Upper lobe of left lung (tissue), 6 donors: ENCODE measurements around the gene CCDC178. TPM values are rescaled to one million over a fixed set of nuclear protein-coding genes. Genes with fewer than 3 reads are reported as not detected.

ENCODE experiments used
- ATAC-seq, 2 donors: fragments of 200-7000 bp; cut with Tn5 transposase; one replicate each; pipeline ENCODE4 v1.9.1; 2022; ENCODE audit warnings: mild to moderate bottlenecking in 2 of 2, moderate library complexity in 2 of 2; ENCODE audit not compliant: low FRiP score in 2 of 2
- DNase-seq, 2 donors: peaks; one replicate each; pipeline ENCODE4 v3.0.0-alpha.2; 2019 to 2020
- H3K27ac ChIP-seq, 4 donors: fragments of 200-600 bp; sonication (generic); one replicate each; pipeline ENCODE4 v1.5.1; 2016 to 2019
- H3K27me3 ChIP-seq, 4 donors: fragments of 200-600 bp; sonication (generic); one replicate each; pipeline ENCODE4 v1.5.1; 2017 to 2019
- H3K36me3 ChIP-seq, 4 donors: fragments of 200-600 bp; sonication (generic); one replicate each; pipeline ENCODE4 v1.5.1; 2016 to 2019
- H3K4me1 ChIP-seq, 4 donors: fragments of 200-600 bp; sonication (generic); one replicate each; pipeline ENCODE4 v1.5.1; 2018 to 2019
- H3K4me3 ChIP-seq, 4 donors: fragments of 200-600 bp; sonication (generic); one replicate each; pipeline ENCODE4 v1.5.1; 2017 to 2019; ENCODE audit warnings: mild to moderate bottlenecking in 2 of 4, moderate library complexity in 1 of 4
- H3K9me3 ChIP-seq, 4 donors: fragments of 200-600 bp; sonication (generic); one replicate each; pipeline ENCODE4 v1.5.1; 2018 to 2019
- EP300 ChIP-seq, 4 donors: sonication (generic); formaldehyde crosslinking; IDR thresholded peaks; one replicate each; pipeline ENCODE4 v1.5.1; 2017; ENCODE audit warnings: antibody characterized with exemption in 4 of 4, control low read depth in 2 of 4
- POLR2A ChIP-seq, 4 donors: fragments of 450-650 bp; IDR thresholded peaks; one replicate each; pipeline ENCODE4 v1.5.1; 2016 to 2017; ENCODE audit warnings: antibody characterized with exemption in 4 of 4, mild to moderate bottlenecking in 2 of 4
- POLR2AphosphoS5 ChIP-seq, 2 donors: sonication (generic); formaldehyde crosslinking; IDR thresholded peaks; one replicate each; pipeline ENCODE4 v1.5.1; 2017; ENCODE audit warnings: antibody characterized with exemption in 2 of 2
- WGBS, 2 donors: methylation state at CpG; one replicate each; pipeline ENCODE4 v1.1.5; 2017 to 2018; 5-methylcytosine and 5-hydroxymethylcytosine counted together
- total RNA-seq, 6 donors: library from RNA; depleted of rRNA in 4 of 6; stranded (reverse); fragments of >200 nt in 4 of 6; gene quantifications; one replicate each; pipeline versions ENCODE4 v1.1.0 to v1.2.1, GENCODE V29; 2016 to 2021
- TF ChIP-seq, protein P1 (sequence below), 6 experiments: fragments of 450-650 bp in 4 of 6; fragments of 200-600 bp in 2 of 6; sonication (generic) in 2 of 6; IDR thresholded peaks; one replicate each; pipeline ENCODE4 v1.5.1; 2016 to 2019; ENCODE audit warnings: antibody characterized with exemption in 6 of 6
- donor health status: DM: no; HTN: no; CAD: no; lungs with moderate emphysema.
- donor health status: DM: no; HTN: yes; CAD: no; lungs with severe emphysema.

CCDC178 gene
- total RNA-seq, 6 donors from 2014 or later, result 0.89 to 1.4 TPM; not detected in 4

DNA sequence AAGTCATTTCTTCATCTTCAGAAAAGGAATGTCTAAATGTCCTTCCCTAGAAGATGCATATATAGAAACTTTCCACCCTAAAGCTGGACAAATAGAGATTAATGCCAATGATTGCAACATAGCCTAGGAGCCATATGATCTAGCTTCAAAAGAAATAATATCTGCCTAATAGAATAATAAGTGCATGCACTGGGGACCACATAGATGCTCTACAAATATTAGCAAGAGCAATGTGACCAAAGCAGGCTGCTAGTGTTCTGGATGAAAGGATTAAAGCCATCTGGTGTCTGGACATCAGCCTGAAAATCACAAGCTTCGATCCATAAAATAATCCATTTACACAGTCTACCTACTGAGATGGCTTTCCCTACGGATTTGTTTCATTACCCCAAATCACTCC, 387.6 kb downstream of the CCDC178 start:
- ATAC-seq, result no peak
- WGBS, 2 donors, result 78 to 91% methylated on average over 2 of the region's 2 CpGs
- Histone ChIP-seq H3K27ac (no peak overlapping the region), H3K9me3 (no peaks in the 10 kb centered on the region), H3K27me3 (no peaks in the 10 kb centered on the region), H3K4me3 (no peak overlapping the region), H3K4me1 (no peaks in the 10 kb centered on the region), H3K36me3 (no peaks in the 10 kb centered on the region)
- TF ChIP-seq POLR2AphosphoS5 (IDR thresholded peaks at IDR 0.05) (no peak), EP300 (IDR thresholded peaks at IDR 0.05) (no peak), POLR2A (IDR thresholded peaks at IDR 0.05) (no peak)
- TF ChIP-seq, protein P1, sequence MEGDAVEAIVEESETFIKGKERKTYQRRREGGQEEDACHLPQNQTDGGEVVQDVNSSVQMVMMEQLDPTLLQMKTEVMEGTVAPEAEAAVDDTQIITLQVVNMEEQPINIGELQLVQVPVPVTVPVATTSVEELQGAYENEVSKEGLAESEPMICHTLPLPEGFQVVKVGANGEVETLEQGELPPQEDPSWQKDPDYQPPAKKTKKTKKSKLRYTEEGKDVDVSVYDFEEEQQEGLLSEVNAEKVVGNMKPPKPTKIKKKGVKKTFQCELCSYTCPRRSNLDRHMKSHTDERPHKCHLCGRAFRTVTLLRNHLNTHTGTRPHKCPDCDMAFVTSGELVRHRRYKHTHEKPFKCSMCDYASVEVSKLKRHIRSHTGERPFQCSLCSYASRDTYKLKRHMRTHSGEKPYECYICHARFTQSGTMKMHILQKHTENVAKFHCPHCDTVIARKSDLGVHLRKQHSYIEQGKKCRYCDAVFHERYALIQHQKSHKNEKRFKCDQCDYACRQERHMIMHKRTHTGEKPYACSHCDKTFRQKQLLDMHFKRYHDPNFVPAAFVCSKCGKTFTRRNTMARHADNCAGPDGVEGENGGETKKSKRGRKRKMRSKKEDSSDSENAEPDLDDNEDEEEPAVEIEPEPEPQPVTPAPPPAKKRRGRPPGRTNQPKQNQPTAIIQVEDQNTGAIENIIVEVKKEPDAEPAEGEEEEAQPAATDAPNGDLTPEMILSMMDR (IDR thresholded peaks at IDR 0.05), result no peak
- DNase-seq, result no peak

DNA sequence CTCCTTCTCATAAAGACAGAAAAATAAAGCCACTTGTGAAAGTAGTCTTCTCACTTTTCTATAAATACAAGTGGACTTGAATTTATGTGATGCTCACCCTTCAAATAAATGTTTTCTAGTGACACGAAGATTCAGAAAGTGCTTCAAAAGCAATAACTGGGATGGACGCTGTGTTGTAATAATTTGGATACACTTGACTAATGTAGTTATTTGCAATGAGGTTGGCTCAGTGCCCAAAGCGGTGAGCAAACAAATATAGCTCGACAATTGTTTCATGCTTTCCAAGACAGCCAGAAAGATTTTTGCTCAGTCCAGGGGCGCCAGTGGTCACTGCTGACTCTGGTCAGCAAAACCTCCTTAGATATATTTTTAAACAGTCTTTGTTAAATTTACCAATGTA, 389.1 kb downstream of the CCDC178 start:
- no peak overlapping the region for H3K4me3 ChIP-seq
- no peaks in the 10 kb centered on the region for H3K36me3 ChIP-seq
- DNase-seq (no peak), ATAC-seq (no peak)
- no peaks in the 10 kb centered on the region for H3K27me3 ChIP-seq
- no peaks in the 10 kb centered on the region for H3K9me3 ChIP-seq
- H3K4me1 ChIP-seq, result no peaks in the 10 kb centered on the region
- H3K27ac ChIP-seq, result no peak overlapping the region
- WGBS, 2 donors, result 44 to 51% methylated on average over 5 of the region's 5 CpGs
- TF ChIP-seq POLR2AphosphoS5 (IDR thresholded peaks at IDR 0.05) (no peak), POLR2A (IDR thresholded peaks at IDR 0.05) (no peak), EP300 (IDR thresholded peaks at IDR 0.05) (no peak)
- TF ChIP-seq, protein P1 (IDR thresholded peaks at IDR 0.05), result no peak

DNA sequence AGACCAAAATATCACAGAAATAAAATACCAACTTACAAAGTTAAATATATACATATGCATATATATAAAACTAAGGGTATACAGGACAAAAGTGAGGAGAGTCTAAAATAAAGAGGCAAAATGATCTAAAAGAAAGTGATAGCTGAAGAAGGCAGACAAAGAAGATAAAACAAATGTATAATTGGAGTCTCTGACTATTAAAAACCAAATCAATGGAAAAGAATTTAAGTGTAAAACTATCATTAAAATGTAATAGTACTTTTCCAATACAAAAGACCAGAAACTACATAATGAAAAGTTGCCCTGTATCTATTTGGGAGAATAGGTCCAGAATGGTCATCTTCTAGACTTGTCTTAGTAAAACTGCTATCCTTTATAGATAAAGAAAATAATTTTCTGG, 400.3 kb downstream of the CCDC178 start:
- Histone ChIP-seq H3K36me3 (no peaks in the 10 kb centered on the region), H3K27me3 (no peaks in the 10 kb centered on the region), H3K27ac (no peak overlapping the region), H3K4me1 (no peaks in the 10 kb centered on the region), H3K4me3 (no peak overlapping the region), H3K9me3 (no peaks in the 10 kb centered on the region)
- TF ChIP-seq, protein P1 (IDR thresholded peaks at IDR 0.05), result no peak
- TF ChIP-seq POLR2A (IDR thresholded peaks at IDR 0.05) (no peak), EP300 (IDR thresholded peaks at IDR 0.05) (no peak)
- DNase-seq (no peak), ATAC-seq (no peak)

DNA sequence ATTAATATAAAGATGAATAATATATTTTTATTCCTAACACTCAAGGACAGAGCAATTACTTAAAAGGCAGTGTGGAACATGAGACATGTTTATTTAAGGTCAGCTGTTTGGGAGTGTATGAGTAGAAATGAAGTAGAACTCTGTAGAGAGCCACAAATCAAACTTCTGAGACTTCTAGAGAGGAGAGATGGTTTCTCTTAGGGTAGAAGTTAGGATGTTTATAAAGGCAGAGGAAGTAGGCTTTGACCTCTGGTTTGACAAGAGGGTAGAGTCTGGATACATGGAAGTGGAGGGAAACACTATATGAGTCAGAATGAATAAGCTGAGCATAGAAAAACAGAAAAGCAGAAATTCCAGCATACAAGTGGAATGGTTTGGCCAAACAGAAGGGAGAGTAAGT, 405.6 kb downstream of the CCDC178 start:
- DNase-seq (no peak), ATAC-seq (no peak)
- no peaks in the 10 kb centered on the region for H3K36me3 ChIP-seq

DNA sequence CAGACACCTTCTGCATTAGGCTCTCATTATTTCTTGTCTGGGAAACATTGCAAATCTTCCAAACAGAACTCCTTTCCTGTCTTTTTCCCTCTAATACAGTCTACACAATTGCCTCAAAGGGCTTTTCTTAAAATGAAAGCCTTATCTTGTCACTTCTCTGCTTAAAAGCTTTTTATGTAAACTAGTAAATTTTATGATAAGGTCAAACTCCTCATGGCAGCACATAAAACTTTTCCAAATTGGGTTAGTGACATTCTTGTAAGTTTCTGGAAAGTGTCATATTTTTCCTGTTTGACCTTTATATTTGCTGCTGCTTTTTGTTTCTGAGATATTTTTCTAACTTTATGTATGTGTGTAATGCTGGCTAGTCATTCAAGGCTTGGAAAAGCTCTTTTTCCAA, 406.3 kb downstream of the CCDC178 start:
- H3K4me1 ChIP-seq, result no peaks in the 10 kb centered on the region
- DNase-seq, result no peak
- ATAC-seq, result no peak
- H3K36me3 ChIP-seq, result no peaks in the 10 kb centered on the region
- H3K27me3 ChIP-seq, result no peaks in the 10 kb centered on the region
- no peak for TF ChIP-seq EP300 (IDR thresholded peaks at IDR 0.05)
- TF ChIP-seq, protein P1 (IDR thresholded peaks at IDR 0.05), result no peak
- TF ChIP-seq POLR2A (IDR thresholded peaks at IDR 0.05), result no peak
- no peak for TF ChIP-seq POLR2AphosphoS5 (IDR thresholded peaks at IDR 0.05)
- H3K9me3 ChIP-seq, result no peaks in the 10 kb centered on the region
- H3K27ac ChIP-seq, result no peak overlapping the region
- H3K4me3 ChIP-seq, result no peak overlapping the region

More for the DNA sequence above, 405.6 kb downstream of the CCDC178 start:
- Histone ChIP-seq H3K4me1 (no peaks in the 10 kb centered on the region), H3K27me3 (no peaks in the 10 kb centered on the region), H3K9me3 (no peaks in the 10 kb centered on the region), H3K27ac (no peak overlapping the region), H3K4me3 (no peak overlapping the region)
- no peak for TF ChIP-seq POLR2A (IDR thresholded peaks at IDR 0.05)
- TF ChIP-seq, protein P1 (IDR thresholded peaks at IDR 0.05), result no peak
- no peak for TF ChIP-seq EP300 (IDR thresholded peaks at IDR 0.05)
- TF ChIP-seq POLR2AphosphoS5 (IDR thresholded peaks at IDR 0.05), result no peak
